Erythroblast (primary cell): ENCODE results near the gene PLXNC1.

Source experiments
- DNase-seq, 2 experiments: peaks; one replicate each; lab custom pipeline; 2025; lab: John Stamatoyannopoulos, UW
- GATA1 ChIP-seq: IDR thresholded peaks from 2 replicates; pipeline ENCODE4 v1.6.1; 2011; ENCODE audit warnings: low read depth, mild to moderate bottlenecking, control low read depth, low read length, moderate library complexity
- POLR2A ChIP-seq: IDR thresholded peaks from 2 replicates; pipeline ENCODE4 v1.6.1; 2011; ENCODE audit warnings: mild to moderate bottlenecking, low read length

PLXNC1 gene

DNA sequence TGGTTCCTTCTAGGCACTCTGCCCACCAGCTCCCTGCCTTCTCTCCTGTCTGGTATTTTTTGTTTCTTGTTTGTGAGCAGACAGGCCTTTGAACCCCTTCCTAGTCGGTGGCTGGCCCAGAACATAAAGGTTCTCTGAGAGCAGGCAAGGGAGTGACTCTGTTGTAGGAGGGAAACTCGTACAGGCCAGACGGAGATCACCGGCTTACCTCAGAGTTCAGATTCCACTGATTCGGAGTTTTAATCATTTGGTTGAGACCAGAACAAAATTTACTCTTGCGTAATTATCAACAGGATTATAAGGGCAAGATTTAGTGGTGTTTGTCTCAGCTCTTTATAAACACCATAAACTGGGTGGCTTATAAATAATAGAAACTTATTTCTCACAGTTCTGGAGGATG lies 128.3 kb downstream of the PLXNC1 start:
- no peak for TF ChIP-seq GATA1
- DNase-seq: no peak

DNA sequence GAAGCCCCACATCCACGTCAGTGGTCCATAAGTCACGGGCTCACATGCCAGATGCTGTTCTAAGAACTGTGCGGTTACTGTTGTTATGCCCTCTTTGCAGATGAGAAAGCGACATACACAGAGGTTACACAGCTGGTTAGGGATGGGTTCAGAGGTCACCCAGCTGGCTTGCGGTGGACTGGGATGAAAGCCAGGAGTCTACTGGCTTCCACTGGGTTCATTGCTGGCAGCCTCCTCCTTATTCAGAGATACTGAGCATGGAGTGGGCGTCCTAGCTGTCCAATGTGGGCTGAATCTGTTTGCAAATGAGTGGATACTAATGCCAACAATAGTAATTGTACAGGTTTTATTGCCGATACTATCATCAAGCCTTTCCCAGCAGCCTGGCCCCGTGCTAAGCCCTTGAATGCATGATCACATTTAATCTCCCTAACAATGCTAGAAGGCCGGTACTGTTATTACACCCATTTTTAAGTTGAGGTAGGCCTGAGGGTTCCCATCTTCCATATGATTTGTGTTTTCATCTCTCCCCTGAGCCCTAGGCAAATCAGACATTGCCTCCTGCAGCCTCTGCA lies 129.1 kb downstream of the PLXNC1 start:
- no peak for DNase-seq
- TF ChIP-seq GATA1: no peak

DNA sequence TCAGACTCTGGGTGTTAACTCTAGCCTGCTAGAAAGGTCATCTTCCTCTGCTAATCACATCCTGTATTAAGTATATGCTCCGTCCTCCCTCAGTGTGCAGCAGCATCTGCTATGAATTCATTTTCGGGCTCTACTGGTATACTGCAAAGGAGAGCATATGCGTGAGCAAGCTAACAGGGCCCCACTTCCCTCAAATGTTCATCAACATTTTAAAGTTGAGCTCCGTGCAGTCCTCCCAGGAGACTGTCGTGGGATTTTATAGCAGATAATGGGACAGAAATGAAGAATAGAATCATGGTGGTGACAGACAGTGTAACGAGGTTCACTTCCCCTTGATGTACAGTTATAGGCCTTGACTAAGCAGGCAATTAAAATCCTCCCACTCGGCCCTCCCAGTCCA lies 131.7 kb downstream of the PLXNC1 start:
- no peak for DNase-seq
- TF ChIP-seq POLR2A (no peak), GATA1 (no peak)

DNA sequence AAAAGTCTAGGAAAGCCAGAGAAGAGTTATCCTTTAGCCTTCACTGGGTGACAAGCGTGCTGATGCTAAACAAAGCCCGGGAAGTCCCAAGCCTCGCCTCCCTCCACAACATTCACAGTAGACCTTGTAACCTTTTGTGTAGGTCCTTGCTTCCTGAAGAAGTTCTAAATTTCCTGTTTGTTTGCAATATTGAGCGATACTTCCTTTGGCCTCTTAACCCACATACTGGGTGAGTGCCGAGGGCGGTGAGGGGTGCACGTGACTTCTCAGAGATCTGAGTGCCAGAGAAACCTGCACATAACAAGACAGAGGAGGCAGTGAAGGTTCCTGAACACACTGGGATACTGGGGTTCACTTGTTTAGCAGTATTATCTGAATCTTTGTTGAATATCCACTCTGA lies 134.3 kb downstream of the PLXNC1 start:
- no peak for TF ChIP-seq GATA1
- TF ChIP-seq POLR2A: no peak
- no peak for DNase-seq

GRCh38 chr12:94284046-94284445 lies 135.7 kb downstream of the PLXNC1 start:
- TF ChIP-seq GATA1: no peak
- TF ChIP-seq POLR2A: no peak
- no peak for DNase-seq

GRCh38 chr12:94284859-94285258 lies 136.5 kb downstream of the PLXNC1 start:
- peak; percentile 57 to 58 for DNase-seq
- TF ChIP-seq POLR2A: no peak
- TF ChIP-seq GATA1: no peak

DNA sequence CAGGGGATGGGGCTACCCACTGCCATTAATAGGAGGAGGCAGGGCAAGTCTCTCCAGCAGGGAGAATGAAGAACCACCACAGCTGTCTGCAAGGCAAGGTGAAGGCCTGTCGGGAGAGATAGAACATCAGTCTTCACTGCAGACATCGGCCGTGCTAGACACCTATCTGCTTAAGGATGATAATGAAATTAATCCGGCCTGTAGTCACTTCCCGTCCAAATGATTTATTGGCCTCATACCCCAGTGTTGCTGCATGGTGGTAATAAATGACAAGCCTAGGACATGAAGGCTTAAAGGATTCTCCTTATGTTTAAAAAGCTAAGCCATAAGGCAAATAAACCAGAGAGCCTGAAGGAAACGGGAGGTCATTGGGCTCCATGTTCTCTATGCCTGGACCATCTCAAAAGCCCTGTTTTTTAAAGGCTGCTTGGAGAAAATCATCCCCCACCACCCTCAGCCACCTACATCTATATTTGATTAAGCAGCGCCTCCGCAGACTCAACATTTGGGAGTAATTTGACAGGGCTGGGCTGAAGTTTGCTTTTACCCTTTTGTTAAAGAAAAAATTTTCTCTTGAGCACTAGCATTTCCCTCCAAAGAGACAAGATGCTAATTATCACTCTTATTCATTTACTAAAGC lies 137.7 kb downstream of the PLXNC1 start:
- DNase-seq: no peak
- no peak for TF ChIP-seq POLR2A
- TF ChIP-seq GATA1: no peak

DNA sequence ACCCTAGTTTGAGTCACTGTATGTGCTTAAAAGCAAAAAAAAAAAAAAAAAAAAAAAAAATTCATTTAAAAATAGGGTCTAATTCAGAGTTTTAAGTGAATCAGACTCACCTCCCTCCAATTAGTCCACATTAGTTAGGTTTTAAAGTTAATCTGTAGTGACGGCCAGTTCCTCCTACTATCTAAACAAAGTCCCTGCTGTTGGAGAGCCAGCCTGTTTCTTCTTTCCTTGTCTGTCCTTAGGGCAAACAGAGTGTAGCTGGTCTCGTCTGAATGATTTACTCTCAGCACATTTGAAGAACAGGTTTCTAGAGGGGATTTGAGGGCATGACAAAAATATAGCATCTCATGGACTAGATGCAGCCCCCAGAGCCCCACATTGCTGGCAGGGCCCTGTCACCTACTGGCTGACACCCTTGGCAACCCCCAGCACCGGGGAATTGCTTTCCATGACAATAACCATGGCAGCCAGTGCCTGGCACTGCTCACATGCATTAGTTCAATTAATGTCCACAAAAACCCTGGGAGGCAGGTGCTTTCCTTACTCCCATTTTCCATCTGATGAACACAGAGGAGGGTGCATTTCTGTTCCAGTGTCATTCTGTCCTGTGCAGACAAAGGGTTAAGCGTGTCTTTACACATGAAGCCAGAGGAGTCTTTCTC lies 138.3 kb downstream of the PLXNC1 start:
- TF ChIP-seq POLR2A (no peak), GATA1 (no peak)
- no peak for DNase-seq

DNA sequence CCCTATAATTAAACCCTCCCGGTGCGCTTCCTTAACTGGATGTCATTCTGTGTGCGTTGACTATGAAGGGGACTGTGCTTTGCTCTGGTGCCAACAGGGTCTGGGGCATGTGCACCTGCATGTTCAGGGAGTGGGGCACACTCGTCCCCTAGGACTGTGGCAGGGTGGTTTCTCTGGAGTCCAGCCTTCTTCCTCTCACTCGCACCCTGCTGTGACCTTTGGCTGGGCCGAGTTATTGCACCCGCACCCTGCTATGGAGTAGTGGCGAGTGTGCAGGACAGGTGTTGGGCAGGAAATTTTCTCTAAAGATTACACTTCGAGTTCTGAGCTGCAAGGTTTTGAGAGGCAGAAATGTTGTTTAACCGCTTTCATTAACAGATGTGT lies 138.9 kb downstream of the PLXNC1 start:
- no peak for DNase-seq
- TF ChIP-seq POLR2A (no peak), GATA1 (no peak)

DNA sequence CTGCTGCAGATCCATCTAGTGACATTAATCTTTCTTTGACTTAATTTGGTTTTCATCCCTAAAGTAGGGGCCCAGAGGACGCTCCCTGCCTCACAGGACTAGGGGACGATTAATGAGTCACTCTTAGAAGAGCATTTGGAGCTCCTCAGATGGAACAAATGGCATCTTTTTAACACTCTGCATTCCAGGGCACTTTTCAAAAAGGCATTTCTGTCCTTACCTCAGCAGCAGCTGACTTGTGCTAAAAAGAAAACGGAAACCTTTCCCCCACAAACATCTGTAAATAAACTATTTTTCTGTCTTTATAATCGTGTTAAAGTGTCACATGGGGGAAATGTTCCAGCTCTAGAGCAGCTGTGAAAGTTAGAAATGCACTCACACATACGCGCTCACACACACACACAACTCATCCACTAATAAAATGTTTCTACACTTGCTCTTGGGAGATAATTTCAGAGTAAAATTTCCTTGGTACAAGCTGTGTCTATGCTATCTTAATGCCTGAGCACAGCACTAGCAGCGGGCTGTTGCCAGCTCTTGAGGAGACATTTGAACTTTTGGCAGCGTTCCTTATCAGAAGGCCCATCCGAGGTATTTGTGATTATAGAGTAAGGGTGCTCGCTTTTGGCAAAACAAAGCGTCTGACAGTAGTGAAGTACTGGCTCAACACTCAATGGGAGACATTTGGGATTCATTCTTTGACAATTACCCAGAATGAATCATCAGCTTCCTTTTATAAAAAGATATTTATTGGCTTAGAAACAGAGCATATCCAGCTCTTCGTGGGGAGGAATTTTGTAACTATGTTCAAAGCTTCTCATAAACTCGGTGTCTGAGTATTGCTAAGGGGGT lies 141.3 kb downstream of the PLXNC1 start:
- DNase-seq: peak; percentile 31 to 61
- TF ChIP-seq GATA1: no peak

GRCh38 chr12:94290353-94290752 lies 142.0 kb downstream of the PLXNC1 start:
- peak in 1 of 2 experiments; percentile 6 for DNase-seq
- TF ChIP-seq POLR2A (no peak), GATA1 (no peak)

DNA sequence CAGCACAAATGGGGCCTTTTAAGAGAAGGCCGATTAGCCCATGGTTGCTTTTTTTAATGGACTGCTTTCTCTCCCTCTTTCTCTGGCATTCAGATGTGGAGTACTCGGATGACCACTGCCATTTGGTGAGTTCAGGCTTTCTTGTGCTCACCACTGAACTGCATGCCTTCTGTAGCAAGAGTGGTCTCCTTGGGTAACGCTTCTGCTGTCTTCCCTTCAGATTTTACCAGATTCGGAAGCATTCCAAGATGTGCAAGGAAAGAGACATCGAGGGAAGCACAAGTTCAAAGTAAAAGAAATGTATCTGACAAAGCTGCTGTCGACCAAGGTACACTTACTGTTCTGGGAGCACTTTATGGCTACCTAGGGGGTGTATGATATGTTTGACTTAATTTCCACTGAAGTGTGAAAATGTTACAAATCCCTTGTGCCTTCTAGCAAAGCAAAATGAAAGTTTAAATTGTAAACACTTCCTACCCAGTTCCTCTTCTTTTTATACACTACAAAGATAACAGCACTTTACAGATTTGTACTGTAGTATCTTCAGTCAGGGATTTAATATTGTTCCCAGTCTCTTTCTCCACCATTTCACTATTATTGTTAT lies 148.8 kb downstream of the PLXNC1 start:
- DNase-seq: no peak
- TF ChIP-seq GATA1 (no peak), POLR2A (no peak)

GRCh38 chr12:94297876-94298505 lies 149.6 kb downstream of the PLXNC1 start:
- TF ChIP-seq GATA1 (no peak), POLR2A (no peak)
- DNase-seq: no peak

GRCh38 chr12:94299846-94300245 lies 151.5 kb downstream of the PLXNC1 start:
- TF ChIP-seq GATA1 (no peak), POLR2A (no peak)
- no peak for DNase-seq
